Measurements from ENCODE around the gene CNGA2.

The CNGA2 gene

DNA sequence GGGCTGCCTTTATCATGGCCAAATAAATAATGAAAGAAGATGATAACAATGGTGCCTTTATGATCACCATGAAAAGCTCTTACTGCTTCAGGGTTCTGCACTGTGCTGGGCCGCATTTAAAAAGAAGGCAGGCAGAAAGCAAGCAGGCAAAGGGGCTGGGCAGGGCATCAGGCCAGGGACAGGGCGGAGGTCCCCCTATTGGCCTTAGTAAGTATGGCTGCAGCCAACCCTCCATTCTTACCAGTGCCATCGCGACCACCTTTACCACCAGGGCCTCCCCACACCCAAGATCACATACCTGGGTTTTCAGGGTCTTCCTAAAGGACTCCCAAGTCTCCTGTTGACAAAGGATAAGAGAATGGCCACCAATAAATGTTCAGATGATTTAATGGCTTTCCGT lies 38.9 kb downstream of the CNGA2 start:
- WGBS, 2 donors (ENCODE audit: extremely low coverage in 2 of 2, insufficient read length in 2 of 2, insufficient replicate concordance in 1 of 2) = no CpG with 5 or more reads among the region's 5 CpGs
- peaks cover 0 to 17% (median 0%) of the 10 kb centered on the region in 3 experiments for H3K27me3 ChIP-seq (ENCODE audit: control insufficient read depth in 3 of 3, insufficient read depth in 3 of 3, low read depth in 1 of 3, low read length in 3 of 3)

DNA sequence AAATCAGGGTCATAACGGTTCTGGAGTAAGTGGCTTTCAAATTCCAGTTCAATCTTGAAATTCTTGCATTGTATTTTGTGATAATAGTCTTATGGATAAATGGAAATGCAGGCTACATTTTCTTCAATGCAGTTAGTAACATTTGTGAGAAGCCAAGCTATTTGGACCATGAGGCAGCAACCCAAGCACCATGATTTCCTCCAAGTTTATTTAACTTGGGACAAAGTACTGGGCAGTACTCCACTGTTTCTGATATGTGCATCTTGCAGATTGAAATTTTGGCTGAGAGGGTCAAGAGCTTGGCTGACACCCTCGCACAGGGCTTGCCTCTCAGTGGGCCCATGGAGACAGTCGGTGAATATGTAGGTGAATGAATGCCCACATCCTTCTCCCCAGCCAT lies 39.9 kb downstream of the CNGA2 start:
- H3K27me3 ChIP-seq (ENCODE audit: control insufficient read depth in 3 of 3, insufficient read depth in 3 of 3, low read depth in 1 of 3, low read length in 3 of 3) = peaks cover 0 to 17% (median 0%) of the 10 kb centered on the region in 3 experiments
- no peak overlapping the region for H3K23ac ChIP-seq (ENCODE audit: low read depth, low read length, poor library complexity)
- H2BK5ac ChIP-seq (ENCODE audit: low read length) = no peak overlapping the region
- no peak overlapping the region for H2BK15ac ChIP-seq (ENCODE audit: low read length)
- H3K79me1 ChIP-seq (ENCODE audit: low read depth, low read length) = no peaks in the 10 kb centered on the region
- H3K36me3 ChIP-seq (replicated peaks in 1 of 2; ENCODE audit: control insufficient read depth in 2 of 2, insufficient read depth in 2 of 2, low read length in 2 of 2) = no peaks in the 10 kb centered on the region
- H3K14ac ChIP-seq (ENCODE audit: low read length) = no peak overlapping the region
- H3K4me3 ChIP-seq (ENCODE audit: low read length in 2 of 2) = no peak overlapping the region
- H2AFZ ChIP-seq (ENCODE audit: low read length) = no peak overlapping the region
- no peak overlapping the region for H3K4me2 ChIP-seq (ENCODE audit: insufficient read depth, low read length, poor library complexity, severe bottlenecking)
- H3K9me3 ChIP-seq (replicated peaks in 1 of 2; ENCODE audit: control insufficient read depth in 2 of 2, insufficient read depth in 1 of 2, low read depth in 1 of 2, low read length in 2 of 2) = no peaks in the 10 kb centered on the region
- H4K91ac ChIP-seq (ENCODE audit: low read depth, low read length, poor library complexity) = no peak overlapping the region
- H3K4ac ChIP-seq (ENCODE audit: low read length) = no peak overlapping the region
- no peak overlapping the region for H2AK5ac ChIP-seq (ENCODE audit: low read depth, low read length)
- H3K27ac ChIP-seq (replicated peaks; ENCODE audit: low read length) = no peak overlapping the region
- no peak overlapping the region for H2BK120ac ChIP-seq (ENCODE audit: low read depth, low read length)
- no peak overlapping the region for H3K9ac ChIP-seq (ENCODE audit: low read depth, low read length, poor library complexity)
- no peak overlapping the region for H4K8ac ChIP-seq (ENCODE audit: low read depth, low read length)
- no peak for DNase-seq (ENCODE audit: low spot score)
- no peak overlapping the region for H2BK12ac ChIP-seq (ENCODE audit: low read length)
- H3K18ac ChIP-seq (ENCODE audit: low read length) = no peak overlapping the region
- no CpG with 5 or more reads among the region's 3 CpGs for WGBS, 2 donors (ENCODE audit: extremely low coverage in 2 of 2, insufficient read length in 2 of 2, insufficient replicate concordance in 1 of 2)
- H3K4me1 ChIP-seq (ENCODE audit: control insufficient read depth in 2 of 2, insufficient read depth in 1 of 2, low read depth in 1 of 2, low read length in 2 of 2) = no peaks in the 10 kb centered on the region

More for the DNA sequence above, 38.9 kb downstream of the CNGA2 start:
- Histone ChIP-seq H2BK5ac (ENCODE audit: low read length) (no peak overlapping the region), H3K9me3 (replicated peaks in 1 of 2; ENCODE audit: control insufficient read depth in 2 of 2, insufficient read depth in 1 of 2, low read depth in 1 of 2, low read length in 2 of 2) (no peaks in the 10 kb centered on the region), H3K36me3 (replicated peaks in 1 of 2; ENCODE audit: control insufficient read depth in 2 of 2, insufficient read depth in 2 of 2, low read length in 2 of 2) (no peaks in the 10 kb centered on the region), H3K14ac (ENCODE audit: low read length) (no peak overlapping the region), H3K23ac (ENCODE audit: low read depth, low read length, poor library complexity) (no peak overlapping the region), H3K27ac (replicated peaks; ENCODE audit: low read length) (no peak overlapping the region), H2AFZ (ENCODE audit: low read length) (no peak overlapping the region), H4K91ac (ENCODE audit: low read depth, low read length, poor library complexity) (no peak overlapping the region), H2BK12ac (ENCODE audit: low read length) (no peak overlapping the region), H3K9ac (ENCODE audit: low read depth, low read length, poor library complexity) (no peak overlapping the region), H4K8ac (ENCODE audit: low read depth, low read length) (no peak overlapping the region), H3K79me1 (ENCODE audit: low read depth, low read length) (no peaks in the 10 kb centered on the region), H3K18ac (ENCODE audit: low read length) (no peak overlapping the region), H3K4me1 (ENCODE audit: control insufficient read depth in 2 of 2, insufficient read depth in 1 of 2, low read depth in 1 of 2, low read length in 2 of 2) (no peaks in the 10 kb centered on the region), H2BK120ac (ENCODE audit: low read depth, low read length) (no peak overlapping the region), H3K4me2 (ENCODE audit: insufficient read depth, low read length, poor library complexity, severe bottlenecking) (no peak overlapping the region), H3K4me3 (ENCODE audit: low read length in 2 of 2) (no peak overlapping the region), H2BK15ac (ENCODE audit: low read length) (no peak overlapping the region), H3K4ac (ENCODE audit: low read length) (no peak overlapping the region), H2AK5ac (ENCODE audit: low read depth, low read length) (no peak overlapping the region)
- no peak for DNase-seq (ENCODE audit: low spot score)

DNA sequence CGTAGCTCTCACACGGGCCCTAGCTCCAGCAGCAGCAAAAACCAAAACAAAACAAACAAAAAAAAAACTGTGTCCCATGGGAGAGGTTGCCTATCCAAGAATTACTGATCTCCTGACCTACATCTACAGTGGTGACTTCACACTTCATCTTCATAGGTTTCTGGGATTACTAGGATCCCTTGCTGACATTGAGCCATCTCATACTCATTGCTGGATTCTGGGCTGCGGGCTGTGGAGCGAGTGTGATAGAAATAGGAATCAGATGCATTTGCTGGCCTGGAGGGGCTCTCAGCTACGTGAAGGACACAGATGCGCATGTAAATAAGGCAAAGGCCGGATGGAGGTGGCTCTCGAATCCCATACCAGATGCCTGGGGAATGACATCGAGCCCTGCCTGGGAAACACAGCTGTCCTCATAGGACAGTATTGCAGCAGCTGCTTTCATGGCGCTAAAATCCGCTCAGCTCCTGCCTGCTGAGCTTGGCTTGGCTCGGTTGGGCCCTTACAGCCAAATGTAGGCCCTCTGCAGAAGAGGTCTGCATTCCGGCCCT lies 41.7 kb downstream of the CNGA2 start:
- Histone ChIP-seq H3K9ac (ENCODE audit: low read depth, low read length, poor library complexity) (no peak overlapping the region), H3K4me2 (ENCODE audit: insufficient read depth, low read length, poor library complexity, severe bottlenecking) (no peak overlapping the region), H4K91ac (ENCODE audit: low read depth, low read length, poor library complexity) (no peak overlapping the region), H3K79me1 (ENCODE audit: low read depth, low read length) (no peaks in the 10 kb centered on the region), H2BK120ac (ENCODE audit: low read depth, low read length) (no peak overlapping the region), H2BK12ac (ENCODE audit: low read length) (no peak overlapping the region), H3K4ac (ENCODE audit: low read length) (no peak overlapping the region), H3K36me3 (replicated peaks in 1 of 2; ENCODE audit: control insufficient read depth in 2 of 2, insufficient read depth in 2 of 2, low read length in 2 of 2) (no peaks in the 10 kb centered on the region), H3K23ac (ENCODE audit: low read depth, low read length, poor library complexity) (no peak overlapping the region), H3K9me3 (replicated peaks in 1 of 2; ENCODE audit: control insufficient read depth in 2 of 2, insufficient read depth in 1 of 2, low read depth in 1 of 2, low read length in 2 of 2) (no peaks in the 10 kb centered on the region), H3K18ac (ENCODE audit: low read length) (no peak overlapping the region), H3K27ac (replicated peaks; ENCODE audit: low read length) (no peak overlapping the region), H2BK15ac (ENCODE audit: low read length) (no peak overlapping the region), H3K27me3 (ENCODE audit: control insufficient read depth in 3 of 3, insufficient read depth in 3 of 3, low read depth in 1 of 3, low read length in 3 of 3) (peaks cover 0 to 17% (median 0%) of the 10 kb centered on the region in 3 experiments), H3K14ac (ENCODE audit: low read length) (no peak overlapping the region), H3K4me1 (ENCODE audit: control insufficient read depth in 2 of 2, insufficient read depth in 1 of 2, low read depth in 1 of 2, low read length in 2 of 2) (no peaks in the 10 kb centered on the region), H2AK5ac (ENCODE audit: low read depth, low read length) (no peak overlapping the region), H2AFZ (ENCODE audit: low read length) (no peak overlapping the region), H3K4me3 (ENCODE audit: low read length in 2 of 2) (no peak overlapping the region), H2BK5ac (ENCODE audit: low read length) (no peak overlapping the region), H4K8ac (ENCODE audit: low read depth, low read length) (no peak overlapping the region)
- no CpG with 5 or more reads among the region's 13 CpGs for WGBS, 2 donors (ENCODE audit: extremely low coverage in 2 of 2, insufficient read length in 2 of 2, insufficient replicate concordance in 1 of 2)
- DNase-seq (ENCODE audit: low spot score) = no peak

DNA sequence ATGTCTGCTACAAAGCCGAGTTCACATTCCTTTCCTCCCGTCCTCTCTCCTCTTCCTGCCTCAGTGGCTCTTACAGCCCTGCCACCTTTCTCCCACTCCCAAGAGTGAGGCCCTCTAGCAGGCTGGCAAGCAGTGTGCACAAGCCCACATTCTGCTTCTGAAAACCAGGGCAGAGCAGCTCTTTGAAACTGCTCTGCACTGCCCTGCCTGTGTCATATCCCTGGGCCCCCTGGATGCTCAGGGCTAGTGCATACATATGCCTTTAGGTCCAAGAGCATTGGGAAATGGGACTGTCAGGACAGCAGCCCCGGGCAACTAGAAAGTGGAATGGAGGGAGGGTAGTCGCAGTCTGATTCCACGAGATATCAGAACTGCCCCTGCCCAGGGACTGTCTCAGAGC lies 42.4 kb downstream of the CNGA2 start:
- Histone ChIP-seq H3K27ac (replicated peaks; ENCODE audit: low read length) (no peak overlapping the region), H3K4me3 (ENCODE audit: low read length in 2 of 2) (no peak overlapping the region), H3K79me1 (ENCODE audit: low read depth, low read length) (no peaks in the 10 kb centered on the region), H3K36me3 (replicated peaks in 1 of 2; ENCODE audit: control insufficient read depth in 2 of 2, insufficient read depth in 2 of 2, low read length in 2 of 2) (no peaks in the 10 kb centered on the region), H3K9ac (ENCODE audit: low read depth, low read length, poor library complexity) (no peak overlapping the region), H3K4me1 (ENCODE audit: control insufficient read depth in 2 of 2, insufficient read depth in 1 of 2, low read depth in 1 of 2, low read length in 2 of 2) (no peaks in the 10 kb centered on the region), H2AFZ (ENCODE audit: low read length) (no peak overlapping the region), H2BK15ac (ENCODE audit: low read length) (no peak overlapping the region), H3K4ac (ENCODE audit: low read length) (no peak overlapping the region), H3K4me2 (ENCODE audit: insufficient read depth, low read length, poor library complexity, severe bottlenecking) (no peak overlapping the region), H4K8ac (ENCODE audit: low read depth, low read length) (no peak overlapping the region), H3K18ac (ENCODE audit: low read length) (no peak overlapping the region), H2AK5ac (ENCODE audit: low read depth, low read length) (no peak overlapping the region), H3K23ac (ENCODE audit: low read depth, low read length, poor library complexity) (no peak overlapping the region), H2BK12ac (ENCODE audit: low read length) (no peak overlapping the region), H4K91ac (ENCODE audit: low read depth, low read length, poor library complexity) (no peak overlapping the region), H3K27me3 (ENCODE audit: control insufficient read depth in 3 of 3, insufficient read depth in 3 of 3, low read depth in 1 of 3, low read length in 3 of 3) (peaks cover 0 to 17% (median 0%) of the 10 kb centered on the region in 3 experiments), H2BK5ac (ENCODE audit: low read length) (no peak overlapping the region), H3K14ac (ENCODE audit: low read length) (no peak overlapping the region), H3K9me3 (replicated peaks in 1 of 2; ENCODE audit: control insufficient read depth in 2 of 2, insufficient read depth in 1 of 2, low read depth in 1 of 2, low read length in 2 of 2) (no peaks in the 10 kb centered on the region), H2BK120ac (ENCODE audit: low read depth, low read length) (no peak overlapping the region)
- WGBS, 2 donors (ENCODE audit: extremely low coverage in 2 of 2, insufficient read length in 2 of 2, insufficient replicate concordance in 1 of 2) = no CpG with 5 or more reads among the region's 5 CpGs
- no peak for DNase-seq (ENCODE audit: low spot score)

All from neuronal stem cell (in vitro differentiated cells).